CD4-positive, alpha-beta T cell treated with Interleukin-4 for 4 hours (primary cell): ENCODE results near the gene ADAMTS2.

Source experiments
- DNase-seq: peaks from one replicate; pipeline ENCODE4 v3.0.0-alpha.2; 2020

The ADAMTS2 gene

GRCh38 chr5:179264783-179265513 lies 80.3 kb downstream of the ADAMTS2 start:
- DNase-seq = no peak

DNA sequence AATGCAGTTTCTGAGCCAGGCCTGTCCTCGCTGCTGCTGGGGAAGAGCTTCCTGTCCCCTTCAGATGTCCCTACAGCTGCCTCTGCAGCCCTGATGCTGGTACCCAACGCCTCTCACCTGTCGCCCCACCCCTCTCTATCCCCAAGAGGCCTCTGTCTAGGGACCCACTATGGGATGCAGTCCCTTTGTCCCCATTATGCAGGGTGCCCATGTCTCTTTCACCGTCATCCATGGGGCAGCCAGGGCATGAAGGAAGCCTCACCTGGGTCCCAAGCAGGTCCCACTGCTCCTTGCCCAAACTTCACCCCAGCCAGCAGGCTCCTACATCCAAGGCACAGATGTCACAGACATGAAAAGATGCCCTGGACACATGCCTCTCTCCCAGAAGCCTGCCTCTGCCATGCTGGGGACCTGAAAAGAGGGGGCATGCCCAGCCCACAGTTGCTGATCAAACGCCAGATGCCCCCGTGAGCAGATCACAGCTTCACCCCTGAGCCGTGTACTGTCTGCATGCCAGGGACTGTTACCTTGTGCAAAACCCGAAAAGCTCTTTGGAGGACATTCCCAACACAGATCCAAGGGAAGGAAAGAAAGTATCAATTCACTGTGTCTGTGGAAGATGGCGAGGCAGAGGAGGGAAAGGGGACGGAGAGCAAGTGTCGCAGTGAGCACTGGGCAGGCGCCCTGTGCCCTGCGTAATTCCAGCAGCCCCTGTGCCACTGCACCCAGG lies 81.0 kb downstream of the ADAMTS2 start:
- DNase-seq = no peak

DNA sequence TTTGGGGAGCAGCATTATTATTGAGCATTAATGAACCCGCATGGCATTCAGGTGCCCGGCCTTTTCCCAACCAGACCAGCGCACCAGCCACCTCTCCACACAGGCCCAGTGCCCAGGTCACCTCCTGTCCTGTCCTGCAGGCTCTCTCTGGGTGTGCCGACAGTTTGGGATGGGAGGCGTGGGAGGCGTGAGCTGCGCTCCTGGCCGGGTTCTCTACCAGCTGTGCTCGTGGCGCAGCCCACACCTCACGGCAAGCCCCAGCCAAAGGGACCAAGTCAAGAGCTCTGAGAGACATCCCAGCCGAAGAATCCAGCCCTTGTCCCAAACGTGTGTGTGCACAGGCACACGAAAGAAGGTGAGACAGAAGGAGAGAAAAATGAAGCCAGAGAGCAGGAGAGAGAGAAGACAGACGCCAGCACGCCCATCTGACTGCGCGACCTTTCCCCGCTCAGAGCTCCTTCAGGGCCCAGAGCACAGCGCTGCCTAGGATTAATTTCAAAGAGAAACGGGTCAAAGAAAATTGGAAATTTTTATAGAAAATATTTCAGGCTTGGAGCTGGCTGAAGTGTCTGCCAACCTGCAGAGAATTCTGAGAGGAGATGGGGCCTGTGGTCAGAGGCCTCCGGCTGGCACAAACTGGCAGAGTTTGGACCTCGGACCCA lies 81.7 kb downstream of the ADAMTS2 start:
- no peak for DNase-seq

- DNase-seq = no peak
These were observed 82.9 kb downstream of the ADAMTS2 start for GRCh38 chr5:179262126-179262920.

- no peak for DNase-seq
These were observed 83.7 kb downstream of the ADAMTS2 start for GRCh38 chr5:179261301-179262125.

DNA sequence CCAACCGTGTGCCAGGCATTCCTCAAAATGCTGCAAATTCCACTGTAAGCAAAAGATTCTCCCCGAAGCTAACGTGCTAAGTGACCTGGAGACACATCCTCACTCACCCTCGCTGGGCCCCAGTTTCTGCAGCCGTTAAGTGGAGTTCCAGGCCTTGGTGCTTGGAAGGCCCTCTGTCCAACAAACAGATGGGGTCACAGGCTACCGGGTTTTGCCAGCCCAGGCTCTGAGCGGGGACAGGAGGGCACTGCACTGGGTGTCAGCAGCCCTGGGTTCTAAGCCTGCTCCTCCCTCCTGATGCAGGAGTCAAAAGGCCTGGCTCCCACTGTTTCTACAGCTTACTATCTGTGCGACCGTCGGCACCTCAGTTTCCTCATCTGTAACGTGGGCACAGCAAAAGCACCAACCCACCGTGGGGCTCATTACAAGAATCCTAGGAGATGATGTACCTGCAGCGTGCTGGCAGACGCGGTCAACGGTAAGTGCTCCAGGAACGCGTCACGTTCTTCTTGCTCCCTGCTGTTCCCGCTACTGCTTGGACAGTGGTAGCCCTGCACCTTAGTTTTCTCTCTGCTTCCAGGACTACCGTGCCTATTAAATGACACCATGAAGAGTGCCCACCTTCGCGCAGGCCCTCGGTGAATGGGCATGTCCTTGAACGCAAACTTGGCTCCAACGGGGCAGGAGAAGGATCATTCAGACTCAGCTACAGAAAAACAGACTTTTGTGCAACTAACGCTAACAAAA lies 84.8 kb downstream of the ADAMTS2 start:
- DNase-seq = no peak

- DNase-seq = no peak
These were observed 85.4 kb downstream of the ADAMTS2 start for GRCh38 chr5:179259731-179260323.

GRCh38 chr5:179258922-179259730 lies 86.1 kb downstream of the ADAMTS2 start:
- no peak for DNase-seq

GRCh38 chr5:179258001-179258921 lies 87.0 kb downstream of the ADAMTS2 start:
- no peak for DNase-seq

- DNase-seq = no peak
These were observed 88.0 kb downstream of the ADAMTS2 start for GRCh38 chr5:179257176-179257682.

GRCh38 chr5:179256328-179257175 lies 88.7 kb downstream of the ADAMTS2 start:
- no peak for DNase-seq

GRCh38 chr5:179255527-179256327 lies 89.5 kb downstream of the ADAMTS2 start:
- no peak for DNase-seq

- no peak for DNase-seq
These were observed 90.5 kb downstream of the ADAMTS2 start for GRCh38 chr5:179254638-179255271.

DNA sequence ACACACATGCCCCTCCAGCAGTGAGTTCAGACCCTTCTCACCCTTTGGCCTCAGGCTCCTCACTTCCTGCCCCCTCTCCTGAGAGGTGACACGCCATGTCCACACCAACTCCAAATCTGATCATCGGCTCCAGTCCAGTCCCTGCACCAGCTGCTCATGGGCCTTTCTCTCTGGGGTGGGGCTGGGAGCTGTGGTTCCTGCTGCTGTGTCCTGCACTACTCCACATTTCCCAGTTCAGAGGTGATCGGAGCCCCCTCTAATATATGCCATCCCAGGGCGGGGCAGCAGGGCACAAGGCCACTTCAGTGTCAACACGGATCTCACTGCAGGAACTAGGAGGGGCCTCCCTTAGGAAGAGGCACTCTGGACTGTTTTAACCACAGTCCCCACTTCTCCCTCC lies 91.5 kb downstream of the ADAMTS2 start:
- no peak for DNase-seq

DNA sequence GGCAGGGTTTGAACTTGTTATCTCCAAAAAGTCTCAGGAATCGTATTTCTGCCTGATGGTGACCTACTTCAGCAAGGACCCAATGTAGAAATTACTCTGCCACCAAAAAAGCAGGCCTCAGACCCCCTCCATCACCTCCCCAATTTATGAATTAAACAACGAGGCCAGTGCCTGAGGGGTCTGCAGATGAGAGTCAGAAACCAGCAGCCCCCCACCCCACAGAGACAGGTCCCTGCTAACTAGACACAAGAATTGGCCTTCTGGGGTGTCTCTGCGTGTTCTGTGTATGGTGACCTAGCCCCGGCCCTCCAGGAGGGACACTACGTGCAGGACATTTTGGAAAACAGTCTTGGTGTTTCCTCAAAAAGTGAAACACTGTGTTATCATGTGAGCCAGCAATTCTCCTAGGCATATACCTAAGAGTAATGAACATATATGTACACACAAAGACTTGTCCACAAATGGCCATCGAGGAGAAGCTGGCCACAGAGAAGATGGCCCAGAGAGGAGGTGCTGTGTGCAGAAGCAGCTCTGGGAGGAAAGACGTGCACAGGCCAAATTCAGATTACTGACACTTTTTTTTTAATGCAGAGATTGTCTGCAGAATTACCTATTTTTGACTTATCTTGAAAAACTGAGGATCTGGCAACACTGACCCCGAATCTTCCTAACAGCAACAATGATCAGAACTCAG lies 93.8 kb downstream of the ADAMTS2 start:
- DNase-seq = no peak
